CD8-positive, alpha-beta memory T cell (primary cell): ENCODE data around the gene BDP1. TPM values are rescaled to one million over a fixed set of nuclear protein-coding genes. Genes with fewer than 3 reads are reported as not detected.
"Not testable (repeated sequence)": the region's sequence is repeated elsewhere in the genome, so short reads cannot be mapped to it uniquely, and the experiment has no call there.

ENCODE experiments used
- CTCF ChIA-PET: fragments of 350-600 bp; sonication (Branson Sonifier 250); formaldehyde crosslinking; loops from one replicate; lab custom pipeline; 2021; ENCODE audit warnings: antibody characterized with exemption; lab: Charles Lee
- POLR2A ChIA-PET: fragments of 350-600 bp; sonication (Branson Sonifier 250); formaldehyde crosslinking; loops from one replicate; lab custom pipeline; 2021; ENCODE audit warnings: antibody characterized with exemption; lab: Charles Lee
- DNase-seq, 5 donors: peaks; one replicate each; pipeline versions ENCODE4 v3.0.0 to v3.0.0-alpha.2; 2020 to 2022; ENCODE audit warnings: mixed read lengths in 1 of 5
- H3K27ac ChIP-seq: one replicate; pipeline ENCODE4 v1.7.0; 2013; ENCODE audit warnings: low read depth, mild to moderate bottlenecking, low read length, moderate library complexity
- H3K27me3 ChIP-seq: 2 replicates; pipeline ENCODE4 v1.7.0; 2013; ENCODE audit warnings: low read length, mild to moderate bottlenecking; ENCODE audit not compliant: insufficient read depth, poor library complexity, severe bottlenecking
- H3K36me3 ChIP-seq: 2 replicates; pipeline ENCODE4 v1.7.0; 2013; ENCODE audit warnings: mild to moderate bottlenecking, low read length, moderate library complexity; ENCODE audit not compliant: insufficient read depth
- H3K4me1 ChIP-seq: 2 replicates; pipeline ENCODE4 v1.7.0; 2013; ENCODE audit warnings: mild to moderate bottlenecking, low read length, moderate library complexity; ENCODE audit not compliant: insufficient read depth
- H3K4me3 ChIP-seq: 2 replicates; pipeline ENCODE4 v1.7.0; 2013; ENCODE audit warnings: mild to moderate bottlenecking, low read length
- H3K9me3 ChIP-seq: 2 replicates; pipeline ENCODE4 v1.7.0; 2013; ENCODE audit warnings: mild to moderate bottlenecking, low read length
- H3K27ac Mint-ChIP-seq, 8 donors: one replicate each; pipeline ENCODE4 v1.8.0; 2020 to 2021; ENCODE audit warnings: mixed read lengths in 8 of 8, mild to moderate bottlenecking in 6 of 8, inconsistent platforms in 3 of 8, moderate library complexity in 3 of 8
- H3K27me3 Mint-ChIP-seq, 2 donors: one replicate each; pipeline ENCODE4 v1.8.0; 2020 to 2021; ENCODE audit warnings: mixed read lengths in 2 of 2, mild to moderate bottlenecking in 1 of 2, moderate library complexity in 1 of 2
- H3K36me3 Mint-ChIP-seq, 3 donors: one replicate each; pipeline ENCODE4 v1.8.0; 2020 to 2021; ENCODE audit warnings: mixed read lengths in 3 of 3, inconsistent platforms in 1 of 3, mild to moderate bottlenecking in 1 of 3
- H3K4me1 Mint-ChIP-seq, 3 donors: one replicate each; pipeline ENCODE4 v1.8.0; 2020 to 2021; ENCODE audit warnings: mixed read lengths in 3 of 3, inconsistent platforms in 1 of 3, mild to moderate bottlenecking in 1 of 3
- H3K4me3 Mint-ChIP-seq, 7 donors: one replicate each; pipeline ENCODE4 v1.8.0; 2020 to 2021; ENCODE audit warnings: mixed read lengths in 7 of 7, mild to moderate bottlenecking in 6 of 7, moderate library complexity in 4 of 7, inconsistent platforms in 2 of 7
- H3K9me3 Mint-ChIP-seq, 5 donors: one replicate each; pipeline ENCODE4 v1.8.0; 2020 to 2022; ENCODE audit warnings: mixed read lengths in 5 of 5, mild to moderate bottlenecking in 3 of 5, moderate library complexity in 2 of 5, inconsistent platforms in 1 of 5
- polyA plus RNA-seq: library from polyadenylated mRNA; unstranded; fragments of 300-500 nt; fragmentation: Illumina TruSeq; gene quantifications from one replicate; pipeline ENCODE4 v1.2.3, GENCODE V29; 2021
- total RNA-seq, 2 experiments: library from RNA; stranded (reverse); gene quantifications; one replicate each; pipeline ENCODE4 v1.2.3, GENCODE V29; 2021

Gene BDP1
- total and polyA plus RNA-seq, 3 experiments from 2014 or later, result 18.1 to 35.0 (median 33.4) TPM

DNA sequence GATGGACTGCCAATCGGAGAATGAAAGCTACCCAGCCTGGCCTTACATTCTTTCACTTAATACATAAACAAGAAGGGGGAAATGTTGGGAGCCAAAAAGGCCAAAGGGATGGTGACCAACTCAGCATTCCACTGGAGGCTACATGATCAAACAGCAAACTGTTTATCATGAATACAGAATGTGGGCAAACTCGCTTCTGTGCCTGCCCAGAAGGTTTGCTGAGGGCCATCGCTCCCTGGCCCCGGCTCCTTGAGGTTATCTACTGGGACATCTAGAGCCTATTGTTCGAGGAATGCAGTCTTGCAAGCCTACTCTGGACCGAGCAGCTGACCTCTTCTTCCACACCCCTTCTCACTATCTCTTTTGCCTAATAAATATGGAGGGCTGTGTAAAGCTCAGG, 122.4 kb downstream of the BDP1 start:
- peaks cover 6 to 27% (median 19%) of the 10 kb centered on the region in 3 donors for H3K36me3 Mint-ChIP-seq
- CTCF ChIA-PET, H3K9me3 ChIP-seq, H3K36me3 ChIP-seq, H3K4me3 ChIP-seq, DNase-seq, H3K27ac Mint-ChIP-seq, H3K27ac ChIP-seq, H3K27me3 Mint-ChIP-seq, POLR2A ChIA-PET, H3K4me1 ChIP-seq, H3K4me3 Mint-ChIP-seq, H3K9me3 Mint-ChIP-seq, H3K4me1 Mint-ChIP-seq, H3K27me3 ChIP-seq: not testable (repeated sequence)

DNA sequence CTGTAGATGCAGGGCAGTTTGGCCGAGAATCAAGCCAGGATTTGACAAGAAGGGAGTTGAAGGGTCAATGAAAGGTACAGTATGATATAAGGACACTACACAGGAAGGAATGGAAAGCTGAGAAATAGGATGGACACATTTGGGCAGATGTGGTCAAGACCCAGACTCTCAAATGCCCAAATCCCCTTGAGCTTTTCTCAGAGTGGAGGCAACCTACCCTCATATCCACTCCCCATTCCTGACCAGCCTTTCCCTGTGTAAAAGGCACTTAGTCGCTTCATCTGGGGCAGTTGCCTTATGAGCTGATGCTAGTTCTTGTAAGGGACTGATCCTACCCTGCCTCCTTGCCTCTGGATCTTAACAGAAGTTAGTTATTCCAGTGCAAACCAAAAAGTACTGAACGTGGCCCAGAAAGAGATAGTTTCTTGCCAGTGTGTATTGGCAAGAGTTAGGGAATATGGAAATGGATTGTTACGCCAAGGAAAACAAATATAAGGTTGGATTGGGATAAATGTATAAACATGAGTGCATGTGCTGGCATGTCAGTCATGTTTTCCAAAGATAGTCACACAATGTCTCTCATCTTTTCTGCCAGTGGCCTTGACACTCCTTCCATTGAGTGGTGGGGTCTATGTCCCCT, 127.6 kb downstream of the BDP1 start:
- Histone ChIP-seq H3K9me3 (no peaks in the 10 kb centered on the region), H3K36me3 (no peaks in the 10 kb centered on the region), H3K27ac (no peak overlapping the region), H3K4me1 (peaks cover 11% of the 10 kb centered on the region), H3K4me3 (no peak overlapping the region), H3K27me3 (no peaks in the 10 kb centered on the region)
- no peaks in the 10 kb centered on the region for H3K9me3 Mint-ChIP-seq
- H3K4me1 Mint-ChIP-seq, result peaks cover 11 to 16% (median 15%) of the 10 kb centered on the region in 3 donors
- no peak for DNase-seq
- peaks cover 0 to 8% (median 5%) of the 10 kb centered on the region in 3 donors for H3K36me3 Mint-ChIP-seq
- peak overlapping the region in 1 of 7 donors; percentile 16 for H3K4me3 Mint-ChIP-seq
- ChIA-PET CTCF (interaction anchor here (1.3 kb wide), 1 partner anchor 18 kb away, joined by 3 read pairs; no protein-coding TSS in a partner anchor), POLR2A (no interaction called here)
- no peaks in the 10 kb centered on the region for H3K27me3 Mint-ChIP-seq
- no peak overlapping the region for H3K27ac Mint-ChIP-seq

GRCh38 chr5:71586052-71586940, 130.8 kb downstream of the BDP1 start:
- H3K4me1 ChIP-seq, result peaks cover 32% of the 10 kb centered on the region
- no peaks in the 10 kb centered on the region for H3K9me3 Mint-ChIP-seq
- H3K4me3 Mint-ChIP-seq, result peak overlapping the region; percentile 90 to 99 (median 94)
- H3K27me3 ChIP-seq, result no peaks in the 10 kb centered on the region
- CTCF ChIA-PET, result interaction anchor here (1.6 to 2.7 kb wide), 2 partner anchors 15 to 18 kb away, joined by 3 to 23 read pairs; no protein-coding TSS in a partner anchor
- POLR2A ChIA-PET, result interaction anchor here (2.8 kb wide), 1 partner anchor 15 kb away, joined by 11 read pairs; no protein-coding TSS in a partner anchor
- peaks cover 40 to 47% (median 43%) of the 10 kb centered on the region in 3 donors for H3K4me1 Mint-ChIP-seq
- H3K36me3 Mint-ChIP-seq, result peaks cover 0 to 7% (median 0%) of the 10 kb centered on the region in 3 donors
- H3K4me3 ChIP-seq, result peak overlapping the region; percentile 75
- peak overlapping the region; percentile 81 for H3K27ac ChIP-seq
- H3K27me3 Mint-ChIP-seq, result no peaks in the 10 kb centered on the region
- DNase-seq, result peak in 1 of 5 donors; percentile 51
- H3K9me3 ChIP-seq, result no peaks in the 10 kb centered on the region
- peak overlapping the region; percentile 84 to 100 (median 99) for H3K27ac Mint-ChIP-seq
- no peaks in the 10 kb centered on the region for H3K36me3 ChIP-seq

DNA sequence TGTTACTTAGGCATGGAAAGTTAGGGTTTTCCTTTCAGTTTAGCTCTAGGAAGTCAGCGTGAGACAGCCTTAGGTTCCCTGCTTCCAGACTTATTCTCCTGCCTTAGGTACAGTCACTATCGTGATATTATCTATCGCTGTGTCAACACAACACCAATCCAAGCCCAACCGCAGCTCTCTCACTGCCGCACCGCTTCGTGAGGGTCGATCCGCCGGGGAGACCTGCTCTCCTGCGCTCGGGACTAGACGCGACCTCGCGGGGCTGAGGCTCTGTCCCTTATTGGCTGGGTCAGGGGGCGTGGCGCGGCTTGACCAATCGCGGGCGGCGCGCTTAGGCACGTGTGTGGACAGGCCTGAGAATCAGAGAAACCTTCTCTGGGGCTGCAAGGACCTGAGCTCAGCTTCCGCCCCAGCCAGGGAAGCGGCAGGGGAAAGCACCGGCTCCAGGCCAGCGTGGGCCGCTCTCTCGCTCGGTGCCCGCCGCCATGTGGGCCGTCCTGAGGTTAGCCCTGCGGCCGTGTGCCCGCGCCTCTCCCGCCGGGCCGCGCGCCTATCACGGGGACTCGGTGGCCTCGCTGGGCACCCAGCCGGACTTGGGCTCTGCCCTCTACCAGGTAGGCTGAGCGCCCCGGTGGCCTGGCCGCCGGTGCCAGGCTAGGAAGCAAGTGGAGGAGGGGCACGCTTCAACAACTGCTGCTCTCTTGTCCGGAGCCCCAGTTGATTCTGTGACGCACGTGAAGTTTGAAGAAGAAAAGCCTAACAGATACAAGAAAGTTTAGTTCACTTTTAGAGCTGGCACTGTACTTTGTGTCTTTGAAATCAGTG, 131.7 kb downstream of the BDP1 start, which contains the start of gene MCCC2:
MCCC2 (plus strand) TSS at position 400 of the 825 bp plus-strand sequence; CDS start at position 486, 86 bp downstream.
- H3K36me3 Mint-ChIP-seq, result peaks cover 0 to 7% (median 0%) of the 10 kb centered on the region in 3 donors
- peaks cover 40 to 47% (median 43%) of the 10 kb centered on the region in 3 donors for H3K4me1 Mint-ChIP-seq
- no peaks in the 10 kb centered on the region for H3K27me3 Mint-ChIP-seq
- ChIA-PET POLR2A (interaction anchor here (2.8 kb wide), 1 partner anchor 14 kb away, joined by 11 read pairs; no protein-coding TSS in a partner anchor), CTCF (interaction anchor here (2.7 kb wide), 1 partner anchor 14 kb away, joined by 23 read pairs; no protein-coding TSS in a partner anchor)
- DNase-seq, result peak; percentile 93 to 97 (median 95)
- Histone ChIP-seq H3K4me1 (peaks cover 32% of the 10 kb centered on the region), H3K36me3 (no peaks in the 10 kb centered on the region), H3K4me3 (peak within 1 kb of the TSS; percentile 75), H3K9me3 (no peaks in the 10 kb centered on the region), H3K27me3 (no peaks in the 10 kb centered on the region), H3K27ac (peak within 1 kb of the TSS; percentile 81)
- H3K9me3 Mint-ChIP-seq, result no peaks in the 10 kb centered on the region
- H3K4me3 Mint-ChIP-seq, result peak within 1 kb of the TSS; percentile 90 to 99 (median 94)
- H3K27ac Mint-ChIP-seq, result peak within 1 kb of the TSS; percentile 84 to 100 (median 99)

- Mint-ChIP-seq H3K9me3 (no peaks in the 10 kb centered on the region), H3K36me3 (peaks cover 0 to 12% (median 0%) of the 10 kb centered on the region in 3 donors), H3K27me3 (no peaks in the 10 kb centered on the region), H3K4me3 (peak overlapping the region; percentile 90 to 99 (median 94)), H3K4me1 (peaks cover 43 to 52% (median 48%) of the 10 kb centered on the region in 3 donors), H3K27ac (peak overlapping the region; percentile 84 to 100 (median 98))
- CTCF ChIA-PET, result interaction anchor here (2.7 kb wide), 1 partner anchor 13 kb away, joined by 23 read pairs; no protein-coding TSS in a partner anchor
- peaks cover 32% of the 10 kb centered on the region for H3K4me1 ChIP-seq
- POLR2A ChIA-PET, result interaction anchor here (2.8 kb wide), 1 partner anchor 13 kb away, joined by 11 read pairs; no protein-coding TSS in a partner anchor
- H3K36me3 ChIP-seq, result no peaks in the 10 kb centered on the region
- no peak for DNase-seq
- H3K27ac ChIP-seq, result peak overlapping the region; percentile 81
- no peaks in the 10 kb centered on the region for H3K27me3 ChIP-seq
- H3K9me3 ChIP-seq, result no peaks in the 10 kb centered on the region
- H3K4me3 ChIP-seq, result peak overlapping the region; percentile 75
These were observed 132.5 kb downstream of the BDP1 start for GRCh38 chr5:71587766-71588532.

DNA sequence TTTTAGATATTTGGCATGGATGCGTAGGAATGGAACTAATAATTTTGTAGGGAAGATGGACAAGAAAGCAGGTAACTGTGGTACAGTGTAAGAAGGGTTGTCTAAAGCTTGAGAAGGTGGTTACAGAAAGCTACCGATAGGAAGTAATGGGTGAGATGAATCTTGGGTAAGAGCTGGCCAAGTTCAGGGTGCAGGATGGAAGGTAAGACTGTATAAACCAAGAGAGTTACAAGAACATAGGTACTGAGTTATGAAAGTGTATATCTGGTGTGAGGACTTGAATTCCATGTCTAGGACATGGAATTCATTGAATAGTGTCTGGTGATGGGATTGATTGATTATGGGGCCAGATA, 133.1 kb downstream of the BDP1 start:
- H3K4me3 ChIP-seq, result peak overlapping the region; percentile 12
- CTCF ChIA-PET, result interaction anchor here (2.7 kb wide), 1 partner anchor 13 kb away, joined by 23 read pairs; no protein-coding TSS in a partner anchor

More for the DNA sequence above, 133.1 kb downstream of the BDP1 start:
- POLR2A ChIA-PET, result interaction anchor here (2.8 kb wide), 1 partner anchor 12 kb away, joined by 11 read pairs; no protein-coding TSS in a partner anchor
- Histone ChIP-seq H3K27me3 (no peaks in the 10 kb centered on the region), H3K27ac (no peak overlapping the region), H3K9me3 (no peaks in the 10 kb centered on the region), H3K36me3 (no peaks in the 10 kb centered on the region), H3K4me1 (peaks cover 32% of the 10 kb centered on the region)
- peaks cover 0 to 12% (median 0%) of the 10 kb centered on the region in 3 donors for H3K36me3 Mint-ChIP-seq
- peak overlapping the region; percentile 4 to 80 (median 34) for H3K27ac Mint-ChIP-seq
- H3K27me3 Mint-ChIP-seq, result no peaks in the 10 kb centered on the region
- no peak for DNase-seq
- H3K4me3 Mint-ChIP-seq, result peak overlapping the region; percentile 56 to 99 (median 93)
- H3K9me3 Mint-ChIP-seq, result no peaks in the 10 kb centered on the region
- peaks cover 43 to 52% (median 48%) of the 10 kb centered on the region in 3 donors for H3K4me1 Mint-ChIP-seq
